SU-DHL-6 (cell line): ENCODE measurements around the gene PRRC2B.

Experiments used
- H2AFZ ChIP-seq: fragments of 200-600 bp; sonication (generic); 2 replicates; pipeline ENCODE4 v1.6.1; 2014; ENCODE audit warnings: low read depth, mild to moderate bottlenecking, moderate library complexity, mixed read lengths, antibody characterized with exemption, low read length; ENCODE audit not compliant: severe bottlenecking
- H3F3A ChIP-seq: fragments of 200-600 bp; shearing (Covaris generic); 2 replicates; pipeline ENCODE4 v1.6.0; 2016; ENCODE audit warnings: antibody characterized with exemption, mild to moderate bottlenecking; ENCODE audit not compliant: insufficient read depth
- H3K27ac ChIP-seq: fragments of 200-600 bp; sonication (generic); 2 replicates; pipeline ENCODE4 v1.5.1; 2016; ENCODE audit warnings: low read depth, mild to moderate bottlenecking, low read length, moderate library complexity, mixed read lengths
- H3K27me3 ChIP-seq: fragments of 200-600 bp; sonication (generic), shearing (Covaris generic); 2 replicates; pipeline ENCODE4 v1.6.0; 2014; ENCODE audit warnings: mild to moderate bottlenecking, low read length
- H3K36me3 ChIP-seq: fragments of 200-600 bp; sonication (generic); 2 replicates; pipeline ENCODE4 v1.6.1; 2014; ENCODE audit warnings: mild to moderate bottlenecking, low read length, mixed read lengths
- H3K4me2 ChIP-seq: fragments of 300-600, 200-600 bp; shearing (Covaris generic), sonication (generic); 2 replicates; pipeline ENCODE4 v1.6.0; 2014; ENCODE audit warnings: low read length, low read depth, mild to moderate bottlenecking; ENCODE audit not compliant: poor library complexity, severe bottlenecking
- H3K4me3 ChIP-seq: fragments of 200-600 bp; sonication (generic); 2 replicates; pipeline ENCODE4 v1.5.1; 2014; ENCODE audit warnings: antibody characterized with exemption, low read length, mild to moderate bottlenecking, mixed read lengths; ENCODE audit not compliant: insufficient read depth, poor library complexity, severe bottlenecking
- H3K79me2 ChIP-seq: fragments of 200-600 bp; sonication (generic); 2 replicates; pipeline ENCODE4 v1.6.1; 2014; ENCODE audit warnings: mild to moderate bottlenecking, low read length, moderate library complexity; ENCODE audit not compliant: insufficient read depth
- H3K9ac ChIP-seq: fragments of 200-600 bp; sonication (generic); 2 replicates; pipeline ENCODE4 v1.7.0; 2014; ENCODE audit warnings: mild to moderate bottlenecking, low read length
- H3K9me2 ChIP-seq: fragments of 200-600 bp; sonication (generic); replicated peaks from 2 replicates; pipeline ENCODE4 v1.6.1; 2014; ENCODE audit warnings: low read length; ENCODE audit not compliant: insufficient read depth
- H3K9me3 ChIP-seq: fragments of 200-600 bp; sonication (generic); 2 replicates; pipeline ENCODE4 v1.6.1; 2014; ENCODE audit warnings: low read length, mixed read lengths; ENCODE audit not compliant: insufficient read depth
- H4K20me1 ChIP-seq: fragments of 200-600 bp; sonication (generic); 2 replicates; pipeline ENCODE4 v1.6.1; 2014; ENCODE audit warnings: low read depth, mild to moderate bottlenecking, antibody characterized with exemption, low read length, moderate library complexity, mixed read lengths
- EZH2phosphoT487 ChIP-seq: fragments of 200-600 bp; sonication (generic), shearing (Covaris generic); conservative IDR thresholded peaks from 2 replicates; pipeline ENCODE4 v1.6.1; 2018; ENCODE audit warnings: mild to moderate bottlenecking, antibody characterized with exemption, low read length, moderate library complexity, mixed read lengths
- TF ChIP-seq, protein P1 (sequence below): fragments of 200-600 bp; sonication (generic); IDR thresholded peaks from one replicate; pipeline ENCODE4 v1.5.1; 2017; ENCODE audit warnings: antibody characterized with exemption, mild to moderate bottlenecking, low read length, moderate library complexity; ENCODE audit not compliant: insufficient read depth, poor library complexity, severe bottlenecking

The PRRC2B gene

DNA sequence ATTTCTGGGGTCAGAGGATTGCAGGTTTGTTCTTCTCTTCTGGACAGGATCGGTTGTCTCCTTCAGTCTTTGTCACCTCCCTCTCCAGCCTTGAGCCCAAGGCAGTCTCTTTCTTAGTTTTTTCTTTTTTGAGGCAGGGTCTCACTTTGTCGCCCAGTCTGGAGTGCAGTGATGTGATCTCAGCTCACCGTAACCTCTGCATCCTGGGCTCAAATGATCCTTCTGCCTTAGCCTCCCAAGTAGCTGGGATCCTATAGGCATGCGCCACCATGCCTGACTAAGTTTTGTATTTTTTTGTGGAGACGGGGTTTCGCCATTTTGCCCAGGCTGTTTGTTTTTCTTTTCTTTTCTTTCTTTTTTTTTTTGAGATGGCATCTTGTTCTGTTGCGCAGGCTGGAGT, 6.1 kb downstream of the PRRC2B start:
- H3K27ac ChIP-seq = no peak overlapping the region
- peaks cover 99% of the 10 kb centered on the region for H3K79me2 ChIP-seq
- peak overlapping the region; percentile 19 for H3K4me2 ChIP-seq
- H3K9me2 ChIP-seq = no peaks in the 10 kb centered on the region
- TF ChIP-seq EZH2phosphoT487 = no peak
- TF ChIP-seq, protein P1, sequence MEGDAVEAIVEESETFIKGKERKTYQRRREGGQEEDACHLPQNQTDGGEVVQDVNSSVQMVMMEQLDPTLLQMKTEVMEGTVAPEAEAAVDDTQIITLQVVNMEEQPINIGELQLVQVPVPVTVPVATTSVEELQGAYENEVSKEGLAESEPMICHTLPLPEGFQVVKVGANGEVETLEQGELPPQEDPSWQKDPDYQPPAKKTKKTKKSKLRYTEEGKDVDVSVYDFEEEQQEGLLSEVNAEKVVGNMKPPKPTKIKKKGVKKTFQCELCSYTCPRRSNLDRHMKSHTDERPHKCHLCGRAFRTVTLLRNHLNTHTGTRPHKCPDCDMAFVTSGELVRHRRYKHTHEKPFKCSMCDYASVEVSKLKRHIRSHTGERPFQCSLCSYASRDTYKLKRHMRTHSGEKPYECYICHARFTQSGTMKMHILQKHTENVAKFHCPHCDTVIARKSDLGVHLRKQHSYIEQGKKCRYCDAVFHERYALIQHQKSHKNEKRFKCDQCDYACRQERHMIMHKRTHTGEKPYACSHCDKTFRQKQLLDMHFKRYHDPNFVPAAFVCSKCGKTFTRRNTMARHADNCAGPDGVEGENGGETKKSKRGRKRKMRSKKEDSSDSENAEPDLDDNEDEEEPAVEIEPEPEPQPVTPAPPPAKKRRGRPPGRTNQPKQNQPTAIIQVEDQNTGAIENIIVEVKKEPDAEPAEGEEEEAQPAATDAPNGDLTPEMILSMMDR = no peak
- H3F3A ChIP-seq = peaks cover 21% of the 10 kb centered on the region
- no peaks in the 10 kb centered on the region for H3K36me3 ChIP-seq
- no peak overlapping the region for H3K9ac ChIP-seq
- H4K20me1 ChIP-seq = peaks cover 40% of the 10 kb centered on the region
- no peak overlapping the region for H2AFZ ChIP-seq
- H3K4me3 ChIP-seq = no peak overlapping the region
- H3K27me3 ChIP-seq = no peaks in the 10 kb centered on the region
- no peaks in the 10 kb centered on the region for H3K9me3 ChIP-seq

DNA sequence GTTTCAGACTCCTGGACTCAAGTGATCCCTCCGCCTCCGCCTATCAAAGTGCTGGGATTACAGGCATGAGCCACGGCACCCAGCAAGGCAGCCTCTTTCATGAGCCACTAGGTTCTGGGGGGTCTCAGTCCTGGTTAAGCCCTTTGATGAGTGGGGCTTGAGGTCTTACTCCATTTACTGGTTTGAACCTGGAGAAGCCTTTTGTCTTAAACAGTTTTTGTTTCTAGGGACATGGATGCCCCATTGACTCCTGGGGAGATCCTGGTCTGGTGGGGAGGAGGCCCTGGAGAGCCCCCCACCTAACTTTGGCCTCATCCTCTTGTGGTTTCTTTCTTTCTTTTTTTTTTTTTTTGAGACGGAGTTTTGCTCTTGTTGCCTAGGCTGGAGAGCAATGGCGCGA, 6.7 kb downstream of the PRRC2B start:
- no peak overlapping the region for H3K9ac ChIP-seq
- peaks cover 43% of the 10 kb centered on the region for H4K20me1 ChIP-seq
- H3K27me3 ChIP-seq = no peaks in the 10 kb centered on the region
- TF ChIP-seq, protein P1 = no peak
- TF ChIP-seq EZH2phosphoT487 = no peak
- H2AFZ ChIP-seq = no peak overlapping the region
- H3K36me3 ChIP-seq = no peaks in the 10 kb centered on the region
- no peaks in the 10 kb centered on the region for H3K9me2 ChIP-seq
- peaks cover 16% of the 10 kb centered on the region for H3F3A ChIP-seq
- peaks cover 99% of the 10 kb centered on the region for H3K79me2 ChIP-seq
- no peak overlapping the region for H3K4me3 ChIP-seq
- no peaks in the 10 kb centered on the region for H3K9me3 ChIP-seq
- peak overlapping the region; percentile 1 for H3K4me2 ChIP-seq
- H3K27ac ChIP-seq = no peak overlapping the region

DNA sequence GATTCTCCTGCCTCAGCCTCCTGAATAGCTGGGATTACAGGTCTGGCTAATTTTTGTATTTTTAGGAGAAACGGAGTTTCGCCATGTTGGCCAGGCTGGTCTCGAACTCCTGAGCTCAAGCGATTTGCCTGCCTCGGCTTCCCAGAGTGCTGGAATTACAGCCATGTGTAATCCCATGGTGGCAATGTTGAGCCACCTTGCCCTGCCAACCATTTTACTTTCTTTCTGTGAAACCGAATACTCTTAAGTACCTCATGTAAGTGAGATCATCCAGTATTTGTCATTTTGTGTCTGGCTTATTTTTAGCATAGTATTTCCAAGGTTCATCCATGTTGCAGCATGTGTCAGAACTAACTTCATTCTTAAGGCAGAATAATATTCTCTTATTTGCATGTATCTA, 8.2 kb downstream of the PRRC2B start:
- Histone ChIP-seq H3K9me2 (no peaks in the 10 kb centered on the region), H4K20me1 (peaks cover 39% of the 10 kb centered on the region), H3K27ac (peak overlapping the region; percentile 30; the same call in 1 of the 2 replicates), H3K4me2 (peak overlapping the region; percentile 33), H3K36me3 (no peaks in the 10 kb centered on the region), H3F3A (peaks cover 12% of the 10 kb centered on the region; the same call in 1 of the 2 replicates), H3K27me3 (no peaks in the 10 kb centered on the region), H3K9ac (no peak overlapping the region), H3K79me2 (peaks cover 99% of the 10 kb centered on the region), H3K9me3 (no peaks in the 10 kb centered on the region), H2AFZ (no peak overlapping the region), H3K4me3 (no peak overlapping the region)
- TF ChIP-seq, protein P1 = no peak
- TF ChIP-seq EZH2phosphoT487 = no peak
